ENCODE results near the gene ELP6. TPM values are rescaled to one million over a fixed set of nuclear protein-coding genes. Genes with fewer than 3 reads are reported as not detected.

Gene ELP6, protein sequence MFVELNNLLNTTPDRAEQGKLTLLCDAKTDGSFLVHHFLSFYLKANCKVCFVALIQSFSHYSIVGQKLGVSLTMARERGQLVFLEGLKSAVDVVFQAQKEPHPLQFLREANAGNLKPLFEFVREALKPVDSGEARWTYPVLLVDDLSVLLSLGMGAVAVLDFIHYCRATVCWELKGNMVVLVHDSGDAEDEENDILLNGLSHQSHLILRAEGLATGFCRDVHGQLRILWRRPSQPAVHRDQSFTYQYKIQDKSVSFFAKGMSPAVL
- 23.4 and 32.5 TPM in 2 replicates for total RNA-seq

DNA sequence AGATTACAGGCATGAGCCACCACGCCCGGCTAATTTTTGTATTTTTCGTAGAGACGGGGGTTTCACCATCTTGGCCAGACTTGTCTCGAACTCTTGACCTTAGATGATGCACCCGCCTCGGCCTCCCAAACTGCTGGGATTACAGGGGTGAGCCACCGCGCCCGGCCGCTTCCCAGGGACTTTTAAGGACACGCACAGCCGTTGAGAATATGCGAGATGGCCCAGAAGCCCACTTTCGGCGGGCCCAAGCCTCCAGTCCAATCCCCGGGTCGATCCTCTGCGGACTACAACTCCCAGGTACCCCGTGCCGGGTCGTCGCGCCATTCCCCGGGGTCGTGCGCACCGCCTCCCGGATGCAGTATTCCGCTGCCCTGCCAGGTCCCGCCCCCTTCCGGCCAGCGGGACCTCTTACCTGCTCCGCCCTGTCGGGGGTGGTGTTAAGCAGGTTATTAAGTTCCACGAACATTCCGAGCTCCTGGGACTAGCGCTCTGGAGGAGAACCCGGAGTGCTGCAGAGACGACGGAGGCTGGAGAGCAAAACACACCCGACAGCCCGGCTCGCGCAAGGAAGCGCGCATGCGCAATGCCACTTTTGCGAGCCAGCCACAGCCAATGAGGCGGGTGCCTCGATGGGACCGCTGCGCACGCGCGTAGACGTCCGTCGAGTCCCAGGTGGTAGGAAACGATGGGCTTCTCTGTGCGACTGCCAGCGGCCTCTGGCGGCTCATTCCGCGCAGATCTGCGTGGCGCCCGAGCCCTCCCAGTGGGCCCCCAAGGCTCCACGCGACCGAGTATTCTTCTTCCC is at the start of gene ELP6:
TSS of gene ELP6 (minus strand) at position 588 of the 805 bp plus-strand sequence. CDS start at position 466, 122 bp downstream.
- peak; percentile 68 for DNase-seq (ENCODE audit: extremely low read depth, low read depth, low spot score)

DNA sequence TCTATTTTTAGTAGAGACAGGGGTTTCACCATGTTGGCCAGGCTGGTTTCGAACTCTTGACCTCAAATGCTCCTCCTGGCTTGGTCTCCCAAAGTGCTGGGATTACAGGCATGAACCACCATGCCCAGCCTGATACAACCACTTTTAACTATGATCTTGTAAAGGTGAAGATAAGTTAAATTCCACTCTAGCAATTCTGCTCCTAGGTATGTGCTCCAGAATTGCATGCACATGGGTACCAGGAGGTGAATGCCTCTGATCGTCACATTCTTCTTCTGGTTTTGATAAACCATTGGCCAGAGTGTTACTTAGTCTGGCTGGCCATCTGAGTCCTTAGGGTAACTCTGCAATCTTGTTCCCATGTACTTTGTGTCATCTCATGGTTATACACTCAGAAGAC is 42.8 kb upstream of the ELP6 start:
- no peak for DNase-seq (ENCODE audit: extremely low read depth, low read depth, low spot score)

DNA sequence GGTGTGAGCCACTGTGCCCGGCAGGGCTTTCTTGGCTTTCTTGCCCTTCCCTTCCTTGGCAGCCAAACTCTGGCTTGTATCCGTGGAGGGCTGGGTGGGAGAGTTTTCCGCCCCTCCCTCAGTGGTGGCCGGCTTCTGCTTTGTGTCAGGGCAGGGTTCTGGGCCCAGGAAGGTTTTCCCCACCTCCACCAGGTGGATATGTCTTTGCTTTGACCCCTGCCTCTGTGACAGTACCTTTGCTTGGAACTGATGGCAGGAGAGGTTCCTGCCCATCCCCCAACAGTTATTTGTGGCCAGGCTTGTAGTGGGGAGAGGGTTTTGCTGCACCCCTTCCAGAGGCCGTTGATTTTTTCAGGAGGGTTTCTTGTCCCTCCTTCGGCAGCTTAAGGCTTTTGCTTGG is 40.8 kb upstream of the ELP6 start:
- no peak for DNase-seq (ENCODE audit: extremely low read depth, low read depth, low spot score)

DNA sequence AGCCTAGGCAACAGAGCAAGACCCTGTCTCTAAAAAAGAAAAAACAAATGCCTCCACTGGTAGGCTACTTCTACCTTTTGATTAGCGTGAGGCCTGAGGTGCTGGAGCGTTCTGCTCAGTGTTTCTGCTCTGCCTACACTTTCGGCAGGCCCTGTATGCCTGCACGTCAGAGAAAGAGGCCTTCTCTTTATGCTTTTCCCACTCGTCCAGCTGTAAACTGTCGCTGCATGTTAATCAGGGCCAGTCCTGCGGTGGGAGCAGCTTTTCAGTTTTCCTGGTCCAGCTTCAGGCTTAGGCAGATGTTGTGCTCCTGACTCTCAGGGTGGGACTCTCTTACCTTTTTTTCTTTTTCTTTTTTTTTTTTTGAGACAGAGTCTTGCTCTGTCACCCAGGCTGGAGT is 39.9 kb upstream of the ELP6 start:
- DNase-seq (ENCODE audit: extremely low read depth, low read depth, low spot score), result no peak

DNA sequence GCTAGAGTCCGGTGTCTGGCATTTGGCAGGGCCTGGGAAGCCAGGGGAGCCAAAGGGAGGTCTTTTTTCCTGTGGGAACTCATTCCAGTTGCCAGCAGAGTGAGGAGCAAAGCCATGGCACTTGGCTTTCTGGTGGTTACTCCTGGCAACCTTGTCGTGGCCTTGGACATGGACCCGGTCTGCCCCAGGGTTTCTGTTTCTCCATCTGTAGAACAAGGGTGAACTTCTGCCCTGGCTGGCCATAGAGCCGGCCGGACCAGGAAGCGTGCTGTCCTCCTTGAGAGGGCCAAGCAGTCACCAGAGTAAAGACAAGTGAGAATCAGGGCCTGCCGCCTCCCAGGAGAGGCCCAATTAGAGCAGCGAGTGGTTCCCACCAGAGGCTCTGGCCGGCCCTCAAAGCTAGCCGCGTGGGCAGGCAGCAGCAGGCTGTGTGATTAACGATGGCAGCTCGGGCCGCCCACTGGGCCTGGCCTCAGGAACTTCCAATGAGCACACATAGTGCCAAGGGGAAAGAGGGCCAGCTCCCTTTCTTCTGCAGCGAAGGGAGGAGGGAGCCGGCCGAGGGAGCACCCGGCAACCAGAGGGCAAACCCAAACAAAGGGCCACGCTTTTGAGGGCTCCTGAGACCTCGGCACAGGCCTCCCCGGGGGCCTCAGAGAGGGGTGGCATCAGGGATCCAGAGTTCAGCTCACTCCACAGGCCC is 29.1 kb upstream of the ELP6 start:
- DNase-seq (ENCODE audit: extremely low read depth, low read depth, low spot score), result no peak

DNA sequence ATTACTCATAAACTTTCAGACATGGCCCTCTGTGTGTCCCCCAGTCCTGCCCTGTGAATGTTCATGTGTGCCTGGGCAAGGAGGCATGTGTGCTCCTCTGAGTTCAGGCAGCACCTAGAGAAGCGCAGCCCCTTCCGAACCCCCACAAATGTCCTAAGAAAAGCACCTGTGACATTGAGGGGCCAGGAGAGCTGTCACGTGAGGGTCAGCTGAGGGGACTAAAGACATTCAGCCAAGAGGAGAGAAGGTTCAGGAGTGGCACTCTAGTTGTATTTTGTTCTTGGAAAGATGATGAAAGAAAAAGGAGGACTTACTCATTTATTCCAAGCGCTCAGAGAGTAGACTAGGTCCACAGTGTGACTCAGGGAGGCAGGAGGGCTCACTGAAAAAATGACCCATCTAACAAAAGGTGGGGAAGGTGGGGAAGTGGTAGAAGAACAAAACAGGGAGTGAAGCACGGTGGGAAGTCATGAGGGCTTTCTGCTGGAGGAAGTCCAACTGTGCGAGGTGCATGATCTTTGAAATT is 28.1 kb upstream of the ELP6 start:
- DNase-seq (ENCODE audit: extremely low read depth, low read depth, low spot score), result no peak

DNA sequence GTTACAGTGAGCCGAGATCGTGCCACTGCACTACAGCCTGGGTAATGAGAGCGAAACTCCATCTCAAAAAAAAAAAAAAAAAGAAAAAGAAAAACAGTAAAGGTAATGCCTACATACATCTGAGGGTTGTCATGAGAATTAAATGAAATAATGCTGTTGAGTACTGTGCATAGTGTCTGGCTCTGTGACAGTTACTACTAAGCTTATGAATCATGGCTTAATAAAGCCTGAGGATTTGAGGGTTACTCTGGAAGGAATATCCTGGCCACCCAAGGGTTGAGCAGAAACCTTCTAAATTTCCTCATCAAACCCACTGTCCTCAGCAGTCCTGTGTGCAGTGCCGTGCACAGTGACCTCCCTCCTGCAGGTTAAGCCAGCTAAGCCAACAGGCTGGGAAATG is 26.8 kb upstream of the ELP6 start:
- no peak for DNase-seq (ENCODE audit: extremely low read depth, low read depth, low spot score)

DNA sequence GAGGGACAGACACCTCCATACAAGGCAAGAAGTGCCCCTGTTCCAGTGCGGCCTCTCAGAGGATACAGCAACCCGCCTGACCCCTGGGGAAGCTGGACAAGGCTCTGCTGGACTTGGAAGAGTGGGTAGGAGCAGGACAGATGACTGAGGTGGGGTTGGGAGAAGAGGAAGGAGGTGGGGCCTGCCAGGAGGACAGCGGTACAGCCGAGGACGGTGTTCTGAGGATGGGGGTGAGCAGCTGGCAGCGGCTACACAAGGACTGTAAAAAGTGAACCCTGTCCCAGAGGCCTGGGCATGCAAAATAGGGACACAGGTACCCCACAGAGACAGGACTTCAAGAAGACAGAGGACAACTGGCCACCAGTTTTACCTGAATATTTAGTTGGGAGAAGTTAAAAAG is 23.5 kb upstream of the ELP6 start:
- no peak for DNase-seq (ENCODE audit: extremely low read depth, low read depth, low spot score)

DNA sequence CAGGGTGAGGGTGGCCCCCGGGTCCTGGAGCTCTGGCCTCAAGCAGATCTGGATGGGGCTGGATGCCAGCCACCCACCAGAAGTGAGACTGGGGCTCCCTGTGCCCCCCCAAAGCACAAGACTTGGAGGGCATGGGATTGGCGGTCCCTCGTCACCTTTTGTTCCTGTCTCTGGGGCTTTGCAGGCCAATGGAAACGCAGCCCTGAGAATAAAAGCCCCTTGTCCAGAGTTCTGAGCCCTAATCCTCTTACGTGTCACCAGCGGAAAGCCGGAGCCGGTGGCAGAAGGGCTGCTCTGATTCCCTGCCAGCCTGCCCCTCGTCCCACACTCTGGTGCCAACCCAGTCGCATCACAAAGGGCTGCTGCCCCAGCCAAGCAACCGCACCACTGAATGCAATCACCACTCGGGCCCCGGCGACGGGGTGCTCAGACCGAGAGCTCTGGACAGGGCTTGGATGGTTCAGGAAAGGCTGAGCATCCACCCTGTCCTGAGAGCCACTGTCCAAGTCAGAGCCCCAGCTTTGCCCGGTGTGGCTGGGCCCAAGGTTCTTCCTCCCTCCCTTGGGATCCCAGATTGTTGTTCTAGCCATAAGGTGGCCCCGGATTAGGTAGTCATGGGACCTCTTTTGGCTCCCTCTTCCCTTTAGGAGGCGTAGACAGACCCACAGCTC is 22.8 kb upstream of the ELP6 start:
- no peak for DNase-seq (ENCODE audit: extremely low read depth, low read depth, low spot score)

DNA sequence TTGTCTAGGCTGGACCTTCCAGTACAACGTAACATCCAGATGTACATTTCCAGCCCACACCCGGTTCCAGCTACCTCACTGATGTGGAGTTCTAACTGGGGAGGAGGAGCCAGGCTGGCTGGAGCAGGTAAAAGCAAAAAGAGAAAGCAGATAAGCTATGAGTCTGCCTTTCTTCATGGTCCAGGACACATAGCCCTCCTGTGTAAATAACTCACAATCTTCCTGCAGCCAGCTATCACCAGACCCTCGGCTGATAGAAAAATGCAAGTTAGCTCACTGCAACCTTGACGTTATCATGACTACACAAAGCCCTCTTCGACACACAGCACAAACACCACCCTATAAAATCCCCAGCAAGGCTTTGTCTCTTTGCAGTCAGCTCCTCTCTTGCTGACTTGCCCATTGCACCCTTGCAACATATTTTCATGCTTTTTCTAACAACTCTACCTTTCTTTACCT is 20.5 kb upstream of the ELP6 start:
- DNase-seq (ENCODE audit: extremely low read depth, low read depth, low spot score), result no peak

DNA sequence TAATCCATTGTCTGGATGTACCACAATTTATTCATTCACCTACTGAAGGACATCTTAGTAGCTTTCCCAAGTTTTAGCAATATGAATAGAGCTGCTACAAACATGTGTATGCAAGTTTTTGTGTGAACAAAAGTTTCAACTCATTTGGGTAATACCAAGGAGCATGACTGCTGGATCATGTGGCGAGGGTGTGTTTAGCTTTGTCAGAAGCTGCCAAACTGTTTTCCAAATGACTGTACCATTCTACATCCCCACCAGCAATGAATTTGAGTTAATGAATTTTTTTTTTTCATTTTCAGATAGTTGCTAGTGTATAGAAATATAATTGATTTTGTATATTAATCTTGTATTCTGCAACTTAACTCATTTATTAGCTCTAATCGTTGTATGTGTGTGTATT is 20.0 kb upstream of the ELP6 start:
- no peak for DNase-seq (ENCODE audit: extremely low read depth, low read depth, low spot score)

DNA sequence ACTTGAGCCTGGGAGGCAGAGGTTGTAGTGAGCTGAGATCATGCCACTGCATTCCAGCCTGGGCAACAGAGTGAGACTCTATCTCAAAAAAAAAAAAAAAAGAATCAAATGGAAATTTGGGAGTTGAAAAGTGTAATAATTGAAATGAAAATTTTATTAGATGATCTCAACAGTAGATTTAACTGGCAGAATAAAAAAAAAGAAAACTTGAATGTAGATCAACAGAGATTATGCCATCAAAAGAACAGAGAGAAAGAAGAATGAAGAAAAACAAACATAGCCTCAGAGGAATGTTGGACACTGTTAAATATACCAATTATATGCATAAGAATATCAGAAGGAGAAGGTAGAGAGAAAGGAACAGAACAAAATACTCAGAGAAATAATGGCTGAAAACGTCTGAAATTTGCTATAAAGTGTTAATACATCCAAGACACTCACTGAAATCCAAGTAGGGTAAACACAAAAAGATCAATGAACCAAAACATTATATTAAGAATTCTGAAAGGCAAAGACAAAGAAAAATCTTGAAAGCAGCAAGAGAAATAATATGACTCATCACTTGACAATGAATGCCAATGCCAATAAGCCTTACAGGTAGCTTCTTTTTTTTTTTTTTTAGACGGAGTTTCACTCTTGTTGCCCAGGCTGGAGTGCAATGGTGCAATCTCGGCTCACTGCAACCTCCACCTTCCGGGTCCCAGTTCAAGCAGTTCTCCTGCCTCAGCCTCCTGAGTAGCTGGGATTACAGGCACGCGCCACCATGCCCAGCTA is 14.6 kb upstream of the ELP6 start:
- DNase-seq (ENCODE audit: extremely low read depth, low read depth, low spot score), result no peak

DNA sequence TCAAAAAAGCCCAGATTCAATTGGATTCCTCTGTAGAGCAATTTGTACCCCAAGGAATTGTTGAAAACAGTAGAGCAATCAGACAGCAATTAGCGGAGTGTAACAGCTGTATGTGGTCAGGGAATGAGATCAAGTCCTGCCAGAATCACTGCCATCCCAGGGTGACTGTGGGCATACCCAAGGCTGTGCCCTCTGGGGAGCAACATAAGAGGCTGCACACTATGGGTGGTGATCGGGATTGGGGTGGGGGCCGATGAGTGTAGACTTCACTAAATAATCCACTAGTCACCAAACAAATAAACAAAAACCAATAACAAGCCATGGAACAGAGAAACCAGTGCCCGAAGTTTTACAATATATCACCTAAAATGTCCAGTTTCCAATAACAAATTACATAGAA is 12.1 kb upstream of the ELP6 start:
- no peak for DNase-seq (ENCODE audit: extremely low read depth, low read depth, low spot score)

DNA sequence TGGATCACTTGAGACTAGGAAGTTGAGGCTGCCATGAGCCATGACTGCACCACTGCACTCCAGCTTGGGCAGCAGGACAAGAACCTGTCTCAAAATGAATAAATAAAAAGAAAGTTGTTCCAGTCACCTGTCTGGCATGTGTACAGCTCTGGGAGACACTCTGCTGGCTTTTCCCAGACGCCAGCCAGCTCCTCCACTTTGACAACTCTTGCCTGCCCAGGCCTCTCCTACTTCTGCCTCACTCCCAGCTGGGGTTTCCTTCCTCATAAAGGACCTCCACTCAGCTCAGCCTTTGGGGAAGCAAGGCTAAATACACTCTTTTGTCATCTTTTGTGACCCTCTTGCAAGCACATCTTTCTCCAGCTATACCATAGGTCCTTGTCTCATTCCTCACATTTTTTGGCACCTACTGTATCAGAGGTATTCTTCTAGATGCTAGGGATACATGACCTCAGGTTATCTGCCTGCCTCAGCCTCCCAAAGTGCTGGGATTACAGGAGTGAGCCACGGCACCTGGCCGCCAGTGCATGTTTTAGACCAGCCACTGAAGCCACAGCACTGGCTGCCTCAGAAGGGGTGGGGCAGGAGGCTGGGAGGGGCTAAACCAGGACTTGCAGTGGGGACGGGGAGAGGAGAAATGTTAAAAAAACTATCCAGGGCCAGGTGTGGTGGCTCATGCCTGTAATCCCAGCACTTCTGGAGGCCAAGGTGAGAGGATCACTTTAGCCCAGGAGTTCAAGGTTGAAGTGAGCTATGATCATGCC is 10.0 kb upstream of the ELP6 start:
- DNase-seq (ENCODE audit: extremely low read depth, low read depth, low spot score), result no peak

DNA sequence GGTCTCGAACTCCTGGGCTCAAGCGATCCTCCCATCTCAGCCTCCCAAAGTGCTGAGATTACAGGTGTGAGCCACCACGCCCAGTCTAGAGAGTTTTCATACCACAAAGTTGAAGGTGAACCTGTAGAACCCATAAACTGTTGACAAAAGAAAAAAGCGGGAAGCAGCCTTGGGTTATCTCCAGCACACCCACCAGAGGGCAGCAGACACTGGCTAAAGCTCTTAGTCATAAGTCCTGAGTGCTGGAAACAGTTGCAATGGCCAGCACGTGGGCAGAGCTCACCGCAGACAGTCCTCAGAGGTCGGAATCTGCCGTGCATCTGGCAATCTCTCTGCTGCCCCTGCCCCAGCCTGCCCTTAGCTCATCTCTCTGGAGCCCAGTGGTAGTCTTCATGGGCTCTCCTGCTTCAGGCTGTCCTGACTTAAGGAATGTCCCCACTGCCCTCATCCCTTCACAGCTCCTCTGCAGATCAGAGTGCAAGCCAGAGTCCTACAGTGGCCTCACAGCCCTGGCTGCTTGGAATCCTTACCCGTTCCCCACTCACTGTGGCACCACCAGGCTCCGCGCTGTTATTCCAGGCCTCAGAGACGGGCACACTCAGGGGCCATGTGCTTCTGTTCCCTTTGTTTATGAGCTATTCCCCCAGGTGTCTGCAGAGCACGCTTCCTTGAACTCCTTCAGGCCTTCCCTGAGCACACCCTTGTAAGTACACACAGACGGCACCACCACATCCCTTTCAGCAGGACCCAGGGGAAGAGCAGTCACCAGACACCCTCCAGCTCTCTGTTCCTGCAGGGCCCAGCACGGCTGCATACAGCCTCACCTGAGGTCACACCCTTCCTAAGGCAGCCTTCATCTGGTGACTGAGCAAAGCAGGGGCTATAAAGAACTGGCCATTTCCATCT is 8.8 kb upstream of the ELP6 start:
- DNase-seq (ENCODE audit: extremely low read depth, low read depth, low spot score), result peak; percentile 78

DNA sequence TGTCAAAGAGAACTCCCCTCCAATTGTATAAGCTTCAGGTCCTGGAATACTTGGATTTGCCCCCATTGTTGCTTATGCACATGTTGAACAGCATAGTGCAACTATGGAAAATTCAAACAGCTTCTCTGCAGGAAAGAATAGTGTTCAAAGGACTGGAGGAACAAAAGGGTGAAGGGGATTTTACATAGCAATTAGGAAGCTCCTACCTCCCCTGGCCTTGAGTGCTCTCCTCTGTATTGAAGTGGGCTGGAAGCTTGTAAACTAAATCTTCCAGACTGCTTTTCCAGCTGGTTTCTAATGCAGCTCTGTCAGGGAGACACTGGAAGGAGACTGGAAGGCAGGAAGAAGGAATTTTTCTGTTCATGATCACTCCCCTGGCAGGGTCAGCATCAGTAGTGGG is 7.2 kb upstream of the ELP6 start:
- DNase-seq (ENCODE audit: extremely low read depth, low read depth, low spot score), result no peak

DNA sequence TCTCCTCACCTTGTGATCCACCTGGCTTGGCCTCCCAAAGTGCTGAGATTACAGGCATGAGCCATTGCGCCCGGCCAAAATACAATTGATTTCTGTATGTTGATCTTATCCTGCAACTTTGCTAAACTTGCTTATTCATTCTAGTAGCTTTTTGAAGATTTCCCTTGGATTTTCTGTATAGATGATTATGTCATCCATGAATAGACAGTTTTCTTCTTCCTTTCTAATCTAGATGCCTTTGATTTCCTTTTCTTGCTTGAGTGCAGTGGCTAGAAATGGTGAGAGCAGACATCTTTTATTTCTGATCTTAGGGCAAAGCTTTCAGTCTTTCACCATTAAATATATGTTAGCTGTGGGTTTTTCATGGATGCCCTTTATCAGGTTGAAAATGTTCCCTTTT is 4.4 kb upstream of the ELP6 start:
- no peak for DNase-seq (ENCODE audit: extremely low read depth, low read depth, low spot score)

DNA sequence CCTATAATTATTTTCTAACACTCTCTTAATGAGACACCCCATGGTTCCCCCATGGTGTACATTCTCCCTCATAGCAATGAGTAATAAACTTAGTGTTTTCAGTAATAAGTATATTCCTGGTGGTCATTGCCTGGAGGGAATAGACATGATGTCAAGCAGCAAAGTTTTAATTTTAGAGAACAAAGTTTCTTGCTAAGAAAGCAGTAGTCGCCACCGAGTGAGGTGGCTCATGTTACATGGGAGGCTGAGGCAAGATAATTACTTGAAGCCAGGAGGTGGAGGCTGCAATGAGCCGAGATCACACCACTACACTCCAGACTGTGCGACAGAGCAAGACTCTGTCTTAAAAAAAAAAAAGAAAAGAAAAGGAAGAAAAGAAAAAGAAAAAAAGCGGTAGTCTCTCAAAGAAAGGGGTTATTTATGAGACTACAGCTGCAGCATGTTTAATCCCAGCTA is 2.4 kb upstream of the ELP6 start:
- DNase-seq (ENCODE audit: extremely low read depth, low read depth, low spot score), result no peak
